HG03139 (cell line): ENCODE data around the gene SIRT7.

Source experiments
- ATAC-seq: cut with Tn5 transposase; IDR thresholded peaks from one replicate; pipeline ENCODE4 v1.9.1; 2021; ENCODE audit not compliant: unreplicated experiment

Gene SIRT7

GRCh38 chr17:81888105-81888987 lies 29.6 kb downstream of the SIRT7 start:
- ATAC-seq: no peak

DNA sequence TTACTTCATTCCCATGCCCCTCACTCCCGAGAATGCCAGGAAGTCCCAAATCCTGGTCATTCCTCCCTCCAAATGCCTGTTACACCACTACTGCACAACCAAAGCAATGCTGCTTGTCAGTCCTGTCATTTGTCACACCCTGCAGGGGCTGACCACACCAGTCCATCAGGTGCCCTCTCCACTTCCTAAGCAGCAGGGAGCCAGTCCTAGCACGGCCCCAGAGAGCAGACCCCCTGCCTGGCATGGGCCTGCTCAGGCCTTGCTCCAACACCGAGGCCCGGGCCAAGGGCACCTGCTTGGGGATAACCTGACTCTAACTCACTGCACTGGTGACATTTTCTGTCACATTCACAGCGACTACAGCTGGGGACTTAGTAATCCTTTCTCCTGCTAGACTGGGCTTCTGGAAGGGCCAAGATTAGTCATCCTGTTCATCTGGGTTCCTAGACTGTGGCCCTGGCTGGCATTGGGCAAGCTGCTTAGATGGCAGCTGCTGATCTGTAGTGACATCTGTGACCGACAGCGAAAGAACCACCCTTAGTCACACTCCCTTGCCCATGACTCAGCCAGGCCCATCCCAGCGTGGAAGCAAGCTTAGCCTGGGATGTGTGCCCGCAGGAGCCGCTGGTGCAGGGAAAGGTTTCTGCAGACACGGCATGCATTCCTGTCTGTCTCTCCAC lies 32.0 kb downstream of the SIRT7 start:
- no peak for ATAC-seq

DNA sequence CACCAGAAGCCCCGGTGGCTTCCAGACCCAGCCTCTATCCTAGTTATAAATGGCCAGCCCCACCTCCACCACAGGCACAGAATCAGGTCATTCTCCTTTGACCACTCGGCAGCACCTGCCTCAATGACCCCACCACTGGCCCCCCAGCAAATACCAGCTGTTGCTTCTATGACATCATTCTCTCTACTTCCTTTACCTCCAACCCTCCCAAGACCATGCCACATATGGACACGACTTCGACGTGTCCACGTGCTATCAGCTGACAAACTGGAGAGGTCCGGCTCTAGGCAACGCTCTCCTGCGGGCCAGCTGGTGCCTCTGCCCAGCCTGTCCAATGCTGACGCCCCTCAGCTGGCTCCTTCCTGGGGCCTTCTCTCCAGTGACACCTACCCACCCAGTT lies 32.5 kb downstream of the SIRT7 start:
- ATAC-seq: no peak

- no peak for ATAC-seq
Measured at GRCh38 chr17:81884968-81885367, 33.0 kb downstream of the SIRT7 start.

DNA sequence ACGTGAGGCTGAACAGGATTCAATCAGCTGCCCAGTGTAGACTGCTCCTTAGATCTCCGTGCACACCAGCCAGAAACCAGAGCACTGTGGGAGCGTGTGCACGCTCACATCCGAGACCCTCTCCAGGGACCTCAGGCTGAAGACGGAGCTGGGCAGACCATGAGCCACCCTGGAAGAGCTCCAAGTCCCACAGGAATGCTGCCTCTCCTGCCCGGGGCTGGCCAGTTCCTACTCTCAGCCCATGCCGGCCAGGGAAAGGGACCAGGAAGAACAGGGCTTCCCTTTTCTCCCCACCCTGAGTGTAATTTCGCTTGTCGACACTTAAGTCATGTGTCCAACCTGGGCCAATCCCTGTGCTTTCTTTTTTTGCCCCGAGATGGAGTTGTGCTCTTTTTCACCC lies 33.5 kb downstream of the SIRT7 start:
- ATAC-seq: no peak

DNA sequence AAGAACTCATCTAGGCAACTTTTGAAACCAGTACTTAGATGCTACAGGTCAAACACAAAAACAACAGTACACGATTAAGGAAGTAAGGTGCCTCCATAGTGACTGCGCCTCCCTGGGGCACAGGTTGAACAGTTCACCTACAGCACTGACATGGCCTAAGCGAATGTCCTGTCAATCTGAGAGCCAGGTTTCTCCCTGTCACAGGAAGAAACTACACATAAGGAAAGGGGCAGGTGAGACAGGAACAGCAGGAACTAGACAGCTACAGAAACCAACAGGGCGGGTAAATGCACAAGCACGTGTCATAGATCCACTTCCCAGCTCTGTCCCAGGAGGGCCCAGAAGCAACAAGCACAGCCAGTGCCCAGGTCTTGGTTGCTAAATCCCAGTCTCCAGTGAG lies 38.9 kb downstream of the SIRT7 start:
- ATAC-seq: no peak

DNA sequence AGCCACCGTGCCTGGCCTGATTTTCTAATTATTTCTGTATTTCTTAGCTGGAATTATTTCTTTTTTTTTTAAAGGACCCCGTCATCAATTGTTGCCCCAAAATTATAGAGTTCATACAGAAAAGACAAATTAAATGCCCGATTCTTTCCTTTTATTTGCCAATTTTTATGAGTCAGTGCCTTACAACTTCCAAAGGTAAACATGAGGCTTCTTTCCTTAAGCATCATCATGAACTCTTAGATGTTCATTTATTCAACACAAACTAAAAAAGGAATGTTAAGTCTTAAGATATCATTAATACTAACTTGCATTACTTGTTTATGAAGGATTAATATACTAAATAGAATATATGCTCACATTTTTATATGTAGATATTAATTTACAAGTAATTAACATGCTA lies 39.7 kb downstream of the SIRT7 start:
- no peak for ATAC-seq

- no peak for ATAC-seq
Measured at GRCh38 chr17:81877569-81877968, 40.4 kb downstream of the SIRT7 start.

- peak; percentile 47 for ATAC-seq
Measured at GRCh38 chr17:81871387-81872230, 46.4 kb downstream of the SIRT7 start.

- ATAC-seq: no peak
Measured at GRCh38 chr17:81870981-81871386, 47.0 kb downstream of the SIRT7 start, which contains the start of gene ARHGDIA. ARHGDIA (minus strand) TSS chr17:81871337; CDS start chr17:81869930, 1,407 bp downstream.

DNA sequence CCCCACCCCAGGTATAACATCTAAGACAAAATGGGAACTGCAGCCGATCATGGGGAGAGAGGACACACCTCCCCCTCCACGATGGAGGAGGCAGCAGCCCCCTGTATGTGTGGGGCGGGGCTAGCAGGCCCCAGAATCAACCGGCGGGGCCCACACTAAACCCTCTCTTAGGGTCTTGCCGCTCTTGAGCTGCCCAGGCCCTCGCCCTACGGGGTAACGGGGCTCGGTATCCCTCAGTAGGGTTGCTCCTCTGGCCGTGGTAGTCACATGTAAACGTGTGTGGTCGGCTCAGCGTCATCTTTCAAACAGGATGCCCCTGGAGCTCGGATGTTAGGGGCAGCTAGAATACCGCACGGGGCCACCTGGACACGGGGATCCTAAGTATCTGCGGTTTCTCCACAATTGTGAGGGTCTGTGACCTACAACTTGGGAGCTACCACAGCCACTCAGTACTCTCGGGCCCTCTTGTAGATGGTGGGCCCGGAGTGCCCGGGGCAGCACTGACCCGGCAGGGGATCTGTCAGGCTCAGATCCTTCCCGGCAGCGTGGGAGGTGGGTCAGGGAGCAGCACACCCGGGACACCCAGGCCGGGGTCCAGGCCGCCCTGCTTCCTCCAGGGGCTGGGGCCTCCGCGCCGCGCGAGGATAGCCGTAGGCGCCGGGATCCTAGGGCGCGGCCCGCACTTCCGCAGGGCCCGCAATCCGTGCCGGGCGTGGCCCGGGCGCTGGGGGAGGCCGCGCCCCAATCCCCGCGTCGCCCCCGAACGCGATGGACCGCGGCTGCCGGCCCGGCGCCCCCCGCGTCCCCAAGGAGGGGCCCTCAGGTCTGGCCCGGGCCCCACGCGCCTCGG lies 47.6 kb downstream of the SIRT7 start:
- ATAC-seq: no peak

GRCh38 chr17:81869221-81870130 lies 48.5 kb downstream of the SIRT7 start:
- no peak for ATAC-seq

- ATAC-seq: no peak
Measured at GRCh38 chr17:81868674-81869220, 49.2 kb downstream of the SIRT7 start.

DNA sequence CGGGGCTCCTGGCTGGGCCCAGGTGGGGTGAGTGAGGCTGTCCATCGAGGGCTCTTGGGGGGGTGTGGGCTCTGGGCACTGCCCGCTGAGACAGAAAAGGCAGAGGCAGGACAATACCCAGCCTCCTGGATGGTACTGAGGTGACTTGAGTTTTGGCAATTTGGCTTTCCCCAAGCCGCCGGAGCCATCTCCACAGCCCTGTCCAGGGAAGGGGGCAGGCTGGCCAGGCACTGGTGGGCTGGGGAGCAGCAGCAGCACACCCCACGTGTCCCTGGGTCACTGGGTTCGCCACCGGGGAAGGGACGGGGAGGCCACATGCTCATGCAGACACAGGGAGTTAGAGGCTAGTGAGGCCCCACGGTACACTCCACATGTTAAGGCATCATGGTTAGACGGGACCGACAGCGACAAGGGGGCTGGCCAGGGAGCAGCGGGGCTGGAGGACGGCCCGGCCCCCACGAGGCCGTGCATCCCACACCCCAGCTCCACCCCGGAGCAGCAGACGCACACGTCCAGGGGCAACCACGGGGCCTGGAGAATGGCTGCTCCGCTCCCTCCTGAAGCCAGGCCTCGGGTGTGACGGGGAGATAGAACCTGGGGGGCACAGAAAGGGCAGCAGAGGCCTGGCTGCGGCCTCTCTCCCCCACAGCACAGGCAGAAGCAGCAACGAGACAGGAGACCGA lies 49.8 kb downstream of the SIRT7 start:
- no peak for ATAC-seq

- no peak for ATAC-seq
Measured at GRCh38 chr17:81867170-81867990, 50.6 kb downstream of the SIRT7 start.

GRCh38 chr17:81866440-81867169 lies 51.4 kb downstream of the SIRT7 start:
- ATAC-seq: no peak
